GM21423 (cell line): Measurements from ENCODE around the gene CC2D1A.
"Not testable (repeated sequence)": the region's sequence is repeated elsewhere in the genome, so short reads cannot be mapped to it uniquely, and the experiment has no call there.

Experiments
- ATAC-seq: cut with Tn5 transposase; IDR thresholded peaks from one replicate; pipeline ENCODE4 v1.9.1; 2021; ENCODE audit warnings: mild to moderate bottlenecking, moderate library complexity; ENCODE audit not compliant: unreplicated experiment

Gene CC2D1A

GRCh38 chr19:13959962-13960862 lies 54.2 kb downstream of the CC2D1A start:
- no peak for ATAC-seq

GRCh38 chr19:13960863-13961784 lies 55.1 kb downstream of the CC2D1A start:
- no peak for ATAC-seq

GRCh38 chr19:13961826-13962698 lies 56.1 kb downstream of the CC2D1A start:
- ATAC-seq = no peak

GRCh38 chr19:13962699-13963602 lies 57.0 kb downstream of the CC2D1A start:
- ATAC-seq = no peak

- ATAC-seq = no peak
These were observed 57.7 kb downstream of the CC2D1A start for GRCh38 chr19:13963603-13964105.

GRCh38 chr19:13964776-13965175 lies 58.8 kb downstream of the CC2D1A start:
- no peak for ATAC-seq

- ATAC-seq = no peak
These were observed 59.4 kb downstream of the CC2D1A start for GRCh38 chr19:13965377-13965896.

- no peak for ATAC-seq
These were observed 60.1 kb downstream of the CC2D1A start for GRCh38 chr19:13965926-13966683.

- no peak for ATAC-seq
These were observed 60.7 kb downstream of the CC2D1A start for GRCh38 chr19:13966684-13967128.

- not testable (repeated sequence) for ATAC-seq
These were observed 61.2 kb downstream of the CC2D1A start for GRCh38 chr19:13967206-13967605.

GRCh38 chr19:13968383-13968935 lies 62.5 kb downstream of the CC2D1A start:
- ATAC-seq = no peak

GRCh38 chr19:13968999-13969398 lies 63.0 kb downstream of the CC2D1A start:
- ATAC-seq = no peak

- no peak for ATAC-seq
These were observed 63.9 kb downstream of the CC2D1A start for GRCh38 chr19:13969897-13970296.

- not testable (repeated sequence) for ATAC-seq
These were observed 65.9 kb downstream of the CC2D1A start for GRCh38 chr19:13971868-13972267.

GRCh38 chr19:13972368-13973155 lies 66.6 kb downstream of the CC2D1A start:
- ATAC-seq = no peak

GRCh38 chr19:13973479-13973878 lies 67.5 kb downstream of the CC2D1A start:
- not testable (repeated sequence) for ATAC-seq

GRCh38 chr19:13974073-13974472 lies 68.1 kb downstream of the CC2D1A start:
- ATAC-seq = no peak
